Ovary (tissue), 9 donors: ENCODE results near the gene TXNRD3. TPM values are rescaled to one million over a fixed set of nuclear protein-coding genes. Genes with fewer than 3 reads are reported as not detected.

Source experiments
- DNase-seq, 5 donors: peaks; one replicate each; pipeline ENCODE4 v3.0.0-alpha.2; 2019 to 2020
- H3K27ac ChIP-seq, 2 donors: fragments of 200-600 bp; one replicate each; pipeline versions ENCODE4 v1.5.1 to v1.8.0; 2019 to 2022
- H3K27me3 ChIP-seq: fragments of 200-600 bp; one replicate; pipeline ENCODE4 v1.8.0; 2022
- H3K36me3 ChIP-seq: fragments of 200-600 bp; sonication (generic); one replicate; pipeline ENCODE4 v1.5.1; 2019
- H3K4me1 ChIP-seq: one replicate; pipeline ENCODE4 v1.8.1; 2013; ENCODE audit warnings: mild to moderate bottlenecking, moderate library complexity; ENCODE audit not compliant: insufficient read depth
- H3K4me3 ChIP-seq: fragments of 200-600 bp; sonication (generic); one replicate; pipeline ENCODE4 v1.5.1; 2017
- H3K9me3 ChIP-seq, 2 donors: fragments of 200-600 bp in 1 of 2; sonication (generic) in 1 of 2; one replicate each; pipeline versions ENCODE4 v1.5.1 to v1.8.1; 2013 to 2019; ENCODE audit warnings: mild to moderate bottlenecking in 1 of 2, moderate library complexity in 1 of 2
- EP300 ChIP-seq: sonication (generic); formaldehyde crosslinking; IDR thresholded peaks from one replicate; pipeline ENCODE4 v1.6.1; 2017; ENCODE audit warnings: antibody characterized with exemption
- POLR2A ChIP-seq: fragments of 450-650 bp; IDR thresholded peaks from one replicate; pipeline ENCODE4 v1.6.1; 2017; ENCODE audit warnings: antibody characterized with exemption, mild to moderate bottlenecking, moderate library complexity
- WGBS, 3 donors: extraction: QIAGEN DNeasy Blood & Tissue Kit in 1 of 3; methylation state at CpG; one replicate each; pipeline versions ENCODE4 v1.1.5 to v1.1.7; 2013 to 2017; 5-methylcytosine and 5-hydroxymethylcytosine counted together
- intact Hi-C, 4 donors: fragments of 100-400 bp; cut with DNase I; formaldehyde crosslinking; loops; one replicate each; pipeline versions ENCODE4 v1.11.0 to v1.15.1; 2022 to 2023
- polyA plus RNA-seq, 2 donors: library from polyadenylated mRNA; stranded (reverse); fragments of 200-250 nt in 1 of 2; fragments of 350-450 nt in 1 of 2; fragmentation: Illumina TruSeq in 1 of 2; extraction: RNeasy Lipid Tissue Mini Kit (QIAGEN cat#74804) in 1 of 2; gene quantifications; one replicate each; pipeline ENCODE4 v1.2.3, GENCODE V29; 2013 to 2014
- total RNA-seq, 7 donors: library from RNA; depleted of rRNA in 2 of 7; stranded (reverse); fragments of >200 nt in 2 of 7; fragmentation: NEBNext Ultra II Directional in 3 of 7; extraction: Animal tissue kit (Norgen Biotek cat#: 25700) in 3 of 7; gene quantifications; one replicate each; pipeline versions ENCODE4 v1.1.0 to v1.2.4, GENCODE V29; 2016 to 2023
- TF ChIP-seq, protein P1 (sequence below), 3 donors: fragments of 450-650 bp in 2 of 3; fragments of 200-600 bp in 1 of 3; IDR thresholded peaks; one replicate each; pipeline versions ENCODE4 v1.5.1 to v1.8.0; 2016 to 2022; ENCODE audit warnings: antibody characterized with exemption in 3 of 3, mild to moderate bottlenecking in 1 of 3
- donor health status: DM: no; HTN: no; CAD: no; lungs with moderate emphysema.
- donor health status: DM: no; HTN: no; CAD: no.
- donor health status: Bipolar disorder and iron deficiency.
- donor health status: DM: yes; HTN: yes; CAD: no.
- donor health status: DM: no; HTN: no; CAD: no.
- donor health status: DM: yes; HTN: yes; CAD: no.

The TXNRD3 gene
- total and polyA plus RNA-seq, 9 donors: 10.1 to 25.3 (median 19.6) TPM

- H3K27me3 ChIP-seq: no peaks in the 10 kb centered on the region
- no peaks in the 10 kb centered on the region for H3K9me3 ChIP-seq
- H3K4me1 ChIP-seq: no peaks in the 10 kb centered on the region
- H3K27ac ChIP-seq: no peak overlapping the region
- WGBS, 3 donors: 83 to 90% (median 88%) methylated on average over 11 of the region's 11 CpGs
- TF ChIP-seq POLR2A (no peak), EP300 (no peak)
- no peaks in the 10 kb centered on the region for H3K36me3 ChIP-seq
- intact Hi-C loops: loop anchor here (5.0 to 10.0 kb wide), 10 partner anchors 65 to 867 kb away; partner anchors contain the start of gene PLXNA1 (in 2 of the 4)
- no peak overlapping the region for H3K4me3 ChIP-seq
- DNase-seq: no peak
Observed at GRCh38 chr3:126679831-126680666, 25.1 kb upstream of the TXNRD3 start.

DNA sequence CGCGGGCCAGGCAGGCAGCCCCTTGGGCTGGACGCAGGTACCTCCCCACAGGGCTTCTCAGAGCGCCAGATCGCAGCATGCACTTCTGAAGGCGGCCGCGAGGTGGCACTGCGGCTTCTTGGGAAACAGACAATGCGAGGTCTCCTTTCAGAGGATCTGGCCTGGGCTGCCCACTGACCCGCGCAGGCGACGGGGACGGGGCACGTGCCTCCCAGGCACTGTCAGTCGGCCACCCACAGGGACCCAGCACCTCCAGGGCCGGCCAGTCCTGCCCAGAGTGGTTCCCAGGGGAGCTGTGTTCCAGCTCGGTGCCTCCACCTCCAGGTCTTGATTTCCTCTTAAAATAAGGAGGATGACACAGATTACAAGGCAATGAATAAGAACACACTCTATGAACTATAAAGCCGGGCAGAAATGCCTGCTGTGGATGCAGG, 24.4 kb upstream of the TXNRD3 start:
- H3K9me3 ChIP-seq: no peaks in the 10 kb centered on the region
- no peaks in the 10 kb centered on the region for H3K36me3 ChIP-seq
- TF ChIP-seq, protein P1, sequence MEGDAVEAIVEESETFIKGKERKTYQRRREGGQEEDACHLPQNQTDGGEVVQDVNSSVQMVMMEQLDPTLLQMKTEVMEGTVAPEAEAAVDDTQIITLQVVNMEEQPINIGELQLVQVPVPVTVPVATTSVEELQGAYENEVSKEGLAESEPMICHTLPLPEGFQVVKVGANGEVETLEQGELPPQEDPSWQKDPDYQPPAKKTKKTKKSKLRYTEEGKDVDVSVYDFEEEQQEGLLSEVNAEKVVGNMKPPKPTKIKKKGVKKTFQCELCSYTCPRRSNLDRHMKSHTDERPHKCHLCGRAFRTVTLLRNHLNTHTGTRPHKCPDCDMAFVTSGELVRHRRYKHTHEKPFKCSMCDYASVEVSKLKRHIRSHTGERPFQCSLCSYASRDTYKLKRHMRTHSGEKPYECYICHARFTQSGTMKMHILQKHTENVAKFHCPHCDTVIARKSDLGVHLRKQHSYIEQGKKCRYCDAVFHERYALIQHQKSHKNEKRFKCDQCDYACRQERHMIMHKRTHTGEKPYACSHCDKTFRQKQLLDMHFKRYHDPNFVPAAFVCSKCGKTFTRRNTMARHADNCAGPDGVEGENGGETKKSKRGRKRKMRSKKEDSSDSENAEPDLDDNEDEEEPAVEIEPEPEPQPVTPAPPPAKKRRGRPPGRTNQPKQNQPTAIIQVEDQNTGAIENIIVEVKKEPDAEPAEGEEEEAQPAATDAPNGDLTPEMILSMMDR (IDR thresholded peaks at IDR 0.05): peak; percentile 86 to 90 (median 87)
- TF ChIP-seq EP300 (no peak), POLR2A (no peak)
- intact Hi-C loops: loop anchor here in 3 of 4 donors (5.0 to 10.0 kb wide), 6 partner anchors 303 to 868 kb away; partner anchors contain the start of gene PLXNA1 (in 2 of the 3)
- no peak overlapping the region for H3K27ac ChIP-seq
- H3K4me1 ChIP-seq: no peaks in the 10 kb centered on the region
- no peaks in the 10 kb centered on the region for H3K27me3 ChIP-seq
- no peak overlapping the region for H3K4me3 ChIP-seq
- 2 to 3% (median 2%) methylated on average over 20 of the region's 20 CpGs for whole genome bisulfite sequencing, 3 donors
- peak; percentile 75 to 90 (median 85) for DNase-seq

DNA sequence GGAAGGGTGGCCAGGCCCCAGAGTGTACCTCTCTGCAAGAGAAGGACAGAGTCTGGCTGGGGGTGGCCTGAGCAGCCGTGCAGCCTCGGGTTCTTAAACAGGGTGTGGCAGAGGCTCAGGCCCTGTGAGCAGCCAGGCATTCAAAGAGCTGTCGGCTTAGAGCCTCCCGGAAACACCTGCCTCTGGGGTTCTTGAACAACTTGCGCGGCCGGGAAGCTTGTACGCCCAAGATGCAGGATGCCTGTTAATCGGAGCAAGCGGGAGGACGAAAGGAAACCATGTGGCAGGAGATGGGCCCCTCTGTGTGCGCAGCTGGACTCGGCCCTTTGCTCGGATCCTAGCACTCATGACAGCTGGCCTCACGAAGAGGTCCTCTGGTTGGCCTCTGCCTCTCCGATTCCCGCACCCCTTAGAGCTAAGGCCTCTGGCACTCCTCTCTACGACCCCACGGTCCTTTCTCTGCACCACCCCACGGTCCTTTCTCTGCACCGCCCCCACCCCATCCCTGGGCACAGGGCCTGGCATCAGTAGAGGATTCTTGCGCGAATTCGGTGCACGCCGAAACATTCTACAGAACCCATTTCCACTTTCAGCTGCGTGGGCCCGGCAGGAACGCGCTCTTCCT, 23.9 kb upstream of the TXNRD3 start:
- Histone ChIP-seq H3K27me3 (no peaks in the 10 kb centered on the region), H3K9me3 (no peaks in the 10 kb centered on the region), H3K36me3 (no peaks in the 10 kb centered on the region), H3K4me3 (no peak overlapping the region), H3K4me1 (no peaks in the 10 kb centered on the region), H3K27ac (no peak overlapping the region)
- 27 to 33% (median 30%) methylated on average over 30 of the region's 30 CpGs for WGBS, 3 donors
- TF ChIP-seq POLR2A (no peak), EP300 (no peak)
- TF ChIP-seq, protein P1 (IDR thresholded peaks at IDR 0.05): no peak
- intact Hi-C loops: loop anchor here in 3 of 4 donors (5.0 to 10.0 kb wide), 6 partner anchors 303 to 868 kb away; partner anchors contain the start of gene PLXNA1 (in 2 of the 3)
- DNase-seq: no peak

GRCh38 chr3:126677862-126678503, 23.1 kb upstream of the TXNRD3 start:
- Histone ChIP-seq H3K27ac (no peak overlapping the region), H3K4me3 (no peak overlapping the region), H3K36me3 (no peaks in the 10 kb centered on the region), H3K4me1 (no peaks in the 10 kb centered on the region), H3K27me3 (no peaks in the 10 kb centered on the region), H3K9me3 (no peaks in the 10 kb centered on the region)
- TF ChIP-seq, protein P1 (IDR thresholded peaks at IDR 0.05): no peak
- TF ChIP-seq POLR2A (no peak), EP300 (no peak)
- 74 to 83% (median 80%) methylated on average over 13 of the region's 13 CpGs for WGBS, 3 donors
- DNase-seq: no peak
- intact Hi-C loops: loop anchor here in 3 of 4 donors (5.0 to 10.0 kb wide), 6 partner anchors 304 to 869 kb away; partner anchors contain the start of gene PLXNA1 (in 2 of the 3)
